ENCODE data around the gene WSCD1.

- no peak for TF ChIP-seq MAFK (IDR thresholded peaks at IDR 0.05; ENCODE audit: low read depth, low read length)
- TF ChIP-seq CTCF (conservative IDR thresholded peaks at IDR 0.05; ENCODE audit: low read depth, low read length), result no peak
- no peak for TF ChIP-seq RFX5 (IDR thresholded peaks at IDR 0.05; ENCODE audit: low read depth, low read length)
- TF ChIP-seq POLR2A (IDR thresholded peaks at IDR 0.05; ENCODE audit: low read depth, low read length), result no peak
- TF ChIP-seq USF2 (IDR thresholded peaks at IDR 0.05; ENCODE audit: low read depth, low read length), result no peak
These were observed 18.0 kb downstream of the WSCD1 start for GRCh38 chr17:6088141-6088540.

Data from IMR-90 (cell line).